ENCODE data around the gene TMEM185A.

- no peak for TF ChIP-seq ESRRA (IDR thresholded peaks at IDR 0.05; ENCODE audit: low read length)
- no peak for TF ChIP-seq SIN3A (IDR thresholded peaks at IDR 0.05; ENCODE audit: low read depth, low read length)
- TF ChIP-seq ZBTB4 (CRISPR knock-in tag; IDR thresholded peaks at IDR 0.05), result no peak
- no peak for TF ChIP-seq E2F4 (IDR thresholded peaks at IDR 0.05; ENCODE audit: low read depth, low read length)
- no peak for TF ChIP-seq SRF (IDR thresholded peaks at IDR 0.05; ENCODE audit: low read depth in 2 of 2, low read length in 2 of 2)
- TF ChIP-seq TCF7 (IDR thresholded peaks at IDR 0.05; ENCODE audit: borderline replicate concordance), result no peak
- no peak for TF ChIP-seq POLR2A (IDR thresholded peaks at IDR 0.05; ENCODE audit: low read depth, low read length)
- no peak for TF ChIP-seq POLR2AphosphoS5 (IDR thresholded peaks at IDR 0.05; ENCODE audit: low read length)
- no peak for TF ChIP-seq REST (IDR thresholded peaks at IDR 0.05; ENCODE audit: low read depth, low read length)
Observed at GRCh38 chrX:149563359-149563758, 68.2 kb downstream of the TMEM185A start.

All from GM12878 (cell line).